Fibroblast of skin of scalp (primary cell): ENCODE results near the gene PATL2. TPM values are rescaled to one million over a fixed set of nuclear protein-coding genes. Genes with fewer than 3 reads are reported as not detected.
"Not testable (repeated sequence)": the region's sequence is repeated elsewhere in the genome, so short reads cannot be mapped to it uniquely, and the experiment has no call there.

Source experiments
- DNase-seq: peaks from one replicate; pipeline ENCODE4 v3.0.0-alpha.2; 2013
- polyA plus RNA-seq, 2 experiments: library from polyadenylated mRNA; unstranded; fragments of 120-200 nt; gene quantifications; one replicate each; pipeline ENCODE4 v1.2.1, GENCODE V29; 2013; ENCODE audit not compliant: insufficient read length in 2 of 2

PATL2 gene
- polyA plus RNA-seq (2013, experiment 1 of 2; ENCODE audit: insufficient read length): 0.16 TPM
- 0.31 TPM for polyA plus RNA-seq (2013, experiment 2 of 2; ENCODE audit: insufficient read length)

DNA sequence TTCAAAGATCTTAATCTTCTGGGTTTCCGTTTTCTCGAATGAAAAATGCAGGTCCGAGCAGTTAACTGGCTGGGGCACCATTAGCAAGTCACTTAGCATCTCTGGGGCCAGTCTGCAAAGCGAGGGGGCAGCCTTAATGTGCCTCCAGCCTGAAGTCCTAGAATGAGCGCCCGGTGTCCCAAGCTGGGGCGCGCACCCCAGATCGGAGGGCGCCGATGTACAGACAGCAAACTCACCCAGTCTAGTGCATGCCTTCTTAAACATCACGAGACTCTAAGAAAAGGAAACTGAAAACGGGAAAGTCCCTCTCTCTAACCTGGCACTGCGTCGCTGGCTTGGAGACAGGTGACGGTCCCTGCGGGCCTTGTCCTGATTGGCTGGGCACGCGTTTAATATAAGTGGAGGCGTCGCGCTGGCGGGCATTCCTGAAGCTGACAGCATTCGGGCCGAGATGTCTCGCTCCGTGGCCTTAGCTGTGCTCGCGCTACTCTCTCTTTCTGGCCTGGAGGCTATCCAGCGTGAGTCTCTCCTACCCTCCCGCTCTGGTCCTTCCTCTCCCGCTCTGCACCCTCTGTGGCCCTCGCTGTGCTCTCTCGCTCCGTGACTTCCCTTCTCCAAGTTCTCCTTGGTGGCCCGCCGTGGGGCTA is at the start of gene PATL2, which contains the start of gene B2M:
PATL2 (minus strand) TSS at position 228 of the 647 bp plus-strand sequence. CDS start 34,833 bp downstream, outside the sequence.
B2M (plus strand) TSS at position 422 of the 647 bp plus-strand sequence; CDS start at position 452, 30 bp downstream.
- peak; percentile 97 for DNase-seq

DNA sequence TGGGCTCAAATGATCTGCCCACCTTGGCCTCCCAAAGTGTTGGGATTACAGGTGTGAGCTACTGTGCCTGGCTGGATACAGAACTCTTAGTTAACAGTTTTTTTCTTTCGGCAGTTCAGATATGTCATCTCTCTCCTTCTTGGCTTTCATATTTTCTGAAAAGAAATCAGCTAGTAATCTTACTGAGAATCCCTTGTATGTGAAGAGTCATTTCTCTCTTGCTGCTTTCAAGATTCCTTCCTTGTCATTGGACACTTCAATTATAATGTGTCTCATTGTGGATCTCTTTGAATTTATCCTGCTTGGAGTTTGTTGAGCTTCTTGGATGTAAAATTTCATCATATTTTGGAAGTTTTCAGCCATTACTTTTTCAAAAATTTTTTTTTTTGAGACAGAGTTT is 42.2 kb upstream of the PATL2 start:
- DNase-seq: no peak

GRCh38 chr15:44743454-44743853 is 32.3 kb upstream of the PATL2 start:
- not testable (repeated sequence) for DNase-seq

DNA sequence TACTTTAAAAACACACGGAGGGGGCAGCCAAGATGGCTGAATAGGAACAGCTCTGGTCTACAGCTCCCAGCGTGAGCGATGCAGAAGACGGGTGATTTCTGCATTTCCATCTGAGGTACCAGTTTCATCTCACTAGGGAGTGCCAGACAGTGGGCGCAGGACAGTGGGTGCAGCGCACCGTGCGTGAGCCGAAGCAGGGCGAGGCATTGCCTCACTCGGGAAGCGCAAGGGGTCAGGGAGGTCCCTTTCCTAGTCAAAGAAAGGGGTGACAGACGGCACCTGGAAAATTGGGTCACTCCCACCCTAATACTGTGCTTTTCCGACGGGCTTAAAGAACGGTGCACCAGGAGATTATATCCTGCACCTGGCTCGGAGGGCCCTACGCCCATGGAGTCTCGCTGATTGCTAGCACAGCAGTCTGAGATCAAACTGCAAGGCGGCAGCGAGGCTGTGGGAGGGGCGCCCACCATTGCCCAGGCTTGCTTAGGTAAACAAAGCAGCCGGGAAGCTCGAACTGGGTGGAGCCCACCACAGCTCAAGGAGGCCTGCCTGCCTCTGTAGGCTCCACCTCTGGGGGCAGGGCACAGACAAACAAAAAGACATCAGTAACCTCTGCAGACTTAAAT is 28.2 kb upstream of the PATL2 start:
- not testable (repeated sequence) for DNase-seq

- peak; percentile 63 for DNase-seq
Measured at GRCh38 chr15:44738340-44738984, 27.3 kb upstream of the PATL2 start.

- no peak for DNase-seq
Measured at GRCh38 chr15:44736181-44736765, 25.1 kb upstream of the PATL2 start, which contains the start of gene TRIM69. Gene TRIM69 (plus strand): TSS chr15:44736528. CDS start chr15:44736705, 177 bp downstream.

- DNase-seq: peak; percentile 14
Measured at GRCh38 chr15:44735482-44736180, 24.5 kb upstream of the PATL2 start.

GRCh38 chr15:44734839-44735481 is 23.8 kb upstream of the PATL2 start:
- DNase-seq: no peak

GRCh38 chr15:44729408-44730127 is 18.4 kb upstream of the PATL2 start:
- DNase-seq: no peak

DNA sequence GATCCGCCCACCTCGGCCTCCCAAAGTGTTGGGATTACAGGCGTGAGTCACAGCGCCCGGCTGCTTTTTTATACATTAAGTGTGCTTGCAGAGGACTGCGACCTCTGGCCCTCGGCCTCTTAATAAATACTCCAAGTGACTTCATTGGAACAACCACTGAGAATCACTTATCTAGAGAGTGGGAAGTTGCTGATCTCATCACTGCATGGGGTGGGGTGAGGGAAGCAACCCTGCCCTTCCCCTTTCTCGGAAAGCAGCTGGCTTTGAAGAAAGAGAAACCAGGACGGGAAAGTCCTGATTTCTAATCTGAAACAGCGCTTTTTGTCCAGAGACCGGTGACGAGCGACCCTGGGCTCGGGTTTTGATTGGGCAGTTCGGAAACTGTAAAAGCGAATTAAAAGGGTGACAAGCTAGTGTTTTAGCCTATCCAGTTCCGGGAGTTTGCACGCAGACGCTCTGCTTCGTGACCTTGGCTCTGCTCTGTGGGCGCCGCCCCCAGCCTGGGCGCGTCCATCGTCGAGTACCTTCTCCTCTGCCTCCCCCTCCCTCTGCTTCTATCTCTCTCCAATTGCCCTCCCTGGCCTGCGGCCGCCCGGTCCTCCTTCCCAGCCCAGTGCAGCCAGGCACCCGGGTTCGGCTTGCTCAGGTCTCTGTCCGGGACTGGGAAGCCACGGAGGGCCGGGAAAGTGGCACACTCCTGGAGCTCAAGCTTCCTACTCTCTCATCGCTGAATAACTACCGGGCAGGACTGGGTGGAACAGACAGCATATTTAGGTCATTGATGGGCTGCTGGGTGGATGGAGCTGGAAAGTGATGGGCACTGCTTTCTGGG is 17.7 kb upstream of the PATL2 start:
- DNase-seq: peak; percentile 98

- DNase-seq: not testable (repeated sequence)
Measured at GRCh38 chr15:44728232-44728575, 17.1 kb upstream of the PATL2 start.

GRCh38 chr15:44727485-44728231 is 16.5 kb upstream of the PATL2 start:
- DNase-seq: no peak

GRCh38 chr15:44726568-44727484 is 15.7 kb upstream of the PATL2 start:
- DNase-seq: peak; percentile 92

- no peak for DNase-seq
Measured at GRCh38 chr15:44726136-44726535, 15.0 kb upstream of the PATL2 start.

GRCh38 chr15:44722011-44722410 is 10.9 kb upstream of the PATL2 start:
- DNase-seq: no peak

DNA sequence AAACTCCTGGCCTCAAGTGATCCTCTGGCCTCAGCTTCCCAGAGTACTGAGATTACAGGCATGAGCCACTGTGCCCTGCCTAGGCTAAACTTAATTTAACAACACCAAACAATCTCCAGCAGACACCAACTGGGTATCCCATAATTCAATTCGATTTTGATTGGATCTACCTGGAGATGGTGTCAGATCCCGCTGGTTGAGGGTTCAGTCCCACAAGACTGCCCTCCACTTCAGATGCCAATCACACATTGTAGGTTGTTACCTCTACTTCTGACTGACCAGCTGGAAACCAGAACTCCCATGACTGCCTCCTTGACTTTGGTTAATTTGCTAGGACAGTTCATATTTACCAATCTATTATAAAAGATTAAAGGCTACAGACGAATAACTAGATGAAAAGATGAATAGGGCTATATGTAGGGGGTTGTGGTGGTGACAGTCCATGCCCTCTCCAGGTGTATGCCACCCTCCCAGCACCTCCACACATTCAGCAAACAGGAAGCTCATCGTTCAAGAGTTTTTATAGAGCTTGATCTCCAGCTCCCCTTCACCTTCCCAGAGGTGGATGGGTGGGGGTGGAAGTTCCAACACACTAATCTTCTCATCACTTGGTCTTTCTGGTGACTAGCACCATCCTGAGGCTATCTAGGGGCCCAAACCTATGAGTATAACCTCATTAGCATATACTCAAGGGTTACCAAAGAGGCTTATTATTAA is 9.5 kb upstream of the PATL2 start:
- no peak for DNase-seq

DNA sequence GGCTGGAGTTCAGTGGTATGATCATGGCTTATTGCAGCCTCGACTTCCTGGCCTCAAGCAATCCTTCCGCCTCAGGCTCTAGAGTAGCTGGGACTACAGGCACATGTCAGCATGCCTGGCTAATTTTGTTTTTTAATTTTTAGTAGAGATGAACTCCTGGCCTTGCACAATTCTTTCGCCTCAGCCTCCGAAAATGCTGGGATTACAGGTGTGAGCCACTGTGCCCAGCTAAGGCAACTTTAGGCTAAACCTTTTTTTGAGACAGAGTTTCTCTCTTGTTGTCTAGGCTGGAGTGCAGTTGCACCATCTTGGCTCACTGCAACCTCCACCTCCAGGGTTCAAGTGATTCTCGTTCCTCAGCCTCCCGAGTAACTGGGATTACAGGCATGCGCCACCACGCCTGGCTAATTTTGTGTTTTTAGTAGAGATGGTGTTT is 8.9 kb upstream of the PATL2 start:
- DNase-seq: not testable (repeated sequence)
